Heart left ventricle (tissue), 16 donors: Measurements from ENCODE around the gene PALD1. TPM values are rescaled to one million over a fixed set of nuclear protein-coding genes. Genes with fewer than 3 reads are reported as not detected.

ENCODE experiments used
- ATAC-seq, 4 donors: fragments of 200-7000 bp; cut with Tn5 transposase; one replicate each; pipeline ENCODE4 v1.9.1; 2020 to 2022; ENCODE audit warnings: moderate library complexity in 4 of 4, mild to moderate bottlenecking in 3 of 4, moderate number of reproducible peaks in 1 of 4
- DNase-seq, 5 donors: peaks; one replicate each; pipeline ENCODE4 v3.0.0-alpha.2; 2020
- H3K27ac ChIP-seq, 12 donors: fragments of 200-600 bp; sonication (generic) in 4 of 12; one replicate each; pipeline versions ENCODE4 v1.5.0 to v1.8.0; 2016 to 2022; ENCODE audit warnings: mild to moderate bottlenecking in 2 of 12
- H3K27me3 ChIP-seq, 9 donors: fragments of 200-600 bp; sonication (generic) in 2 of 9; one replicate each; pipeline versions ENCODE4 v1.5.1 to v1.8.0; 2016 to 2022; ENCODE audit warnings: mild to moderate bottlenecking in 3 of 9
- H3K36me3 ChIP-seq, 9 donors: fragments of 200-600 bp; sonication (generic) in 2 of 9; one replicate each; pipeline versions ENCODE4 v1.5.0 to v1.8.0; 2018 to 2022; ENCODE audit warnings: mild to moderate bottlenecking in 2 of 9
- H3K4me1 ChIP-seq, 12 donors: fragments of 200-600 bp; sonication (generic) in 4 of 12; one replicate each; pipeline versions ENCODE4 v1.5.0 to v1.8.0; 2016 to 2022; ENCODE audit warnings: mild to moderate bottlenecking in 3 of 12
- H3K4me3 ChIP-seq, 12 donors: fragments of 200-600 bp; sonication (generic) in 4 of 12; one replicate each; pipeline versions ENCODE4 v1.5.0 to v1.8.0; 2017 to 2022; ENCODE audit warnings: mild to moderate bottlenecking in 9 of 12, moderate library complexity in 4 of 12
- H3K9me3 ChIP-seq, 12 donors: fragments of 200-600 bp; sonication (generic) in 4 of 12; one replicate each; pipeline versions ENCODE4 v1.5.0 to v1.8.0; 2016 to 2022; ENCODE audit warnings: mild to moderate bottlenecking in 1 of 12
- POLR2A ChIP-seq, 2 donors: fragments of 450-650 bp; IDR thresholded peaks; one replicate each; pipeline ENCODE4 v1.6.1; 2017; ENCODE audit warnings: antibody characterized with exemption in 2 of 2, mild to moderate bottlenecking in 2 of 2, moderate library complexity in 2 of 2
- WGBS, 4 donors: extraction: QIAGEN DNeasy Blood & Tissue Kit in 2 of 4; methylation state at CpG; one replicate each; pipeline versions ENCODE4 v1.1.5 to v1.1.7; 2013 to 2018; 5-methylcytosine and 5-hydroxymethylcytosine counted together
- intact Hi-C, 10 donors: fragments of 100-400 bp; cut with DNase I; formaldehyde crosslinking; loops; one replicate each; pipeline versions ENCODE4 v1.11.1 to v1.14.2; 2022
- polyA plus RNA-seq, 2 donors: library from polyadenylated mRNA; stranded (reverse); fragments of 200-250 nt; gene quantifications; one replicate each; pipeline ENCODE4 v1.2.3, GENCODE V29; 2013
- total RNA-seq, 9 donors: library from RNA; depleted of rRNA in 2 of 9; stranded (reverse); fragments of >200 nt in 2 of 9; fragmentation: NEBNext Ultra II Directional in 3 of 9; extraction: Animal tissue kit (Norgen Biotek cat#: 25700) in 3 of 9; gene quantifications; one replicate each; pipeline versions ENCODE4 v1.1.0 to v1.2.4, GENCODE V29; 2016 to 2023
- TF ChIP-seq, protein P1 (sequence below), 12 donors: fragments of 200-600 bp; sonication (generic) in 4 of 12; IDR thresholded peaks; one replicate each; pipeline versions ENCODE4 v1.5.0 to v1.8.0; 2018 to 2022; ENCODE audit warnings: antibody characterized with exemption in 12 of 12, mild to moderate bottlenecking in 5 of 12
- donor health status: ischemic (EF 13 %, LVEDD 7.1; RV severe dilation, severe dysfunction).
- donor health status: healthy with polysubstance abuse.
- donor health status: DM: no; HTN: yes; CAD: no.
- donor health status: DM: no; HTN: no; CAD: no.
- donor health status: ischemic (EF 25% LVEDD 6.9; RV normal size, moderate dysfunction).
- donor health status: ischemic (EF 25% LVEDD 5.7; RV mildly dilated, moderate dysfunction).
- donor health status: healthy.
- donor health status: DM: yes; HTN: yes; CAD: no.
- donor health status: ischemic (EF 35%, LVEDD 5.7; RV mildly dilated, moderate dysfunction).
- donor health status: nonischemic (EF 11% LVEDD 7.7; RV severe dilation, severe dysfunction).
- donor health status: DM: yes; HTN: yes; CAD: no.
- donor health status: PGD.
- donor health status: ischemic (EF 29% LVEDD 5.4; RV normal size, mild dysfunction).
- donor health status: nonischemic (EF 23%, LVEDD 6.1; RV moderate dilation, normal function).

Gene PALD1
- total and polyA plus RNA-seq, 11 donors = 2.7 to 12.3 (median 5.5) TPM

DNA sequence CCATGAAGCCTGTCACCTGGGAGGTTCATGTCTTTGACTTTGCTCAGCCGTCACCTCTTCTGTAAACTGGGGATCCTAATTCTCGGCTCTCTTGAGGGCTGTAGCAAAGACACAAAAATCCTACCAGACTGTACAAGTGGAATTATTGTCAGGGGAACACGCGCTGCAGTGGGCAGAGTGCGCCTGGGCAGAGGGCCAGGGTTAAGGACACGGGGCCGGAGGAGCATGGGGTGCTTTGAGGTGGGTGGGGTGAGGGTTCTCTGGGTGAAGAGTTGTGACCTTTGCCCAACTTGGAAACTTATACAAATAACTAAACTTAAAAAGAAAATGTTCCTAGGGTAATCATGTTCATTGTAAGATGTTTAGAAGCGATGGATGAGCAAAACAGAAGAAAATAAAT is 36.0 kb downstream of the PALD1 start:
- Histone ChIP-seq H3K9me3 (no peaks in the 10 kb centered on the region), H3K4me1 (peaks cover 16 to 62% (median 47%) of the 10 kb centered on the region in 12 donors), H3K36me3 (no peaks in the 10 kb centered on the region), H3K4me3 (no peak overlapping the region), H3K27ac (no peak overlapping the region), H3K27me3 (no peaks in the 10 kb centered on the region)
- TF ChIP-seq, protein P1, sequence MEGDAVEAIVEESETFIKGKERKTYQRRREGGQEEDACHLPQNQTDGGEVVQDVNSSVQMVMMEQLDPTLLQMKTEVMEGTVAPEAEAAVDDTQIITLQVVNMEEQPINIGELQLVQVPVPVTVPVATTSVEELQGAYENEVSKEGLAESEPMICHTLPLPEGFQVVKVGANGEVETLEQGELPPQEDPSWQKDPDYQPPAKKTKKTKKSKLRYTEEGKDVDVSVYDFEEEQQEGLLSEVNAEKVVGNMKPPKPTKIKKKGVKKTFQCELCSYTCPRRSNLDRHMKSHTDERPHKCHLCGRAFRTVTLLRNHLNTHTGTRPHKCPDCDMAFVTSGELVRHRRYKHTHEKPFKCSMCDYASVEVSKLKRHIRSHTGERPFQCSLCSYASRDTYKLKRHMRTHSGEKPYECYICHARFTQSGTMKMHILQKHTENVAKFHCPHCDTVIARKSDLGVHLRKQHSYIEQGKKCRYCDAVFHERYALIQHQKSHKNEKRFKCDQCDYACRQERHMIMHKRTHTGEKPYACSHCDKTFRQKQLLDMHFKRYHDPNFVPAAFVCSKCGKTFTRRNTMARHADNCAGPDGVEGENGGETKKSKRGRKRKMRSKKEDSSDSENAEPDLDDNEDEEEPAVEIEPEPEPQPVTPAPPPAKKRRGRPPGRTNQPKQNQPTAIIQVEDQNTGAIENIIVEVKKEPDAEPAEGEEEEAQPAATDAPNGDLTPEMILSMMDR (IDR thresholded peaks at IDR 0.05) = no peak
- TF ChIP-seq POLR2A (IDR thresholded peaks at IDR 0.05) = no peak
- intact Hi-C loops = loop anchor here in 2 of 10 donors (5.0 kb wide), 1 partner anchor 37 kb away; the partner anchor contains the start of gene PALD1 (in 2 of the 2)
- 53 to 61% (median 55%) methylated on average over 8 of the region's 8 CpGs for WGBS, 4 donors
- DNase-seq = peak in 1 of 5 donors; percentile 60
- no peak for ATAC-seq

DNA sequence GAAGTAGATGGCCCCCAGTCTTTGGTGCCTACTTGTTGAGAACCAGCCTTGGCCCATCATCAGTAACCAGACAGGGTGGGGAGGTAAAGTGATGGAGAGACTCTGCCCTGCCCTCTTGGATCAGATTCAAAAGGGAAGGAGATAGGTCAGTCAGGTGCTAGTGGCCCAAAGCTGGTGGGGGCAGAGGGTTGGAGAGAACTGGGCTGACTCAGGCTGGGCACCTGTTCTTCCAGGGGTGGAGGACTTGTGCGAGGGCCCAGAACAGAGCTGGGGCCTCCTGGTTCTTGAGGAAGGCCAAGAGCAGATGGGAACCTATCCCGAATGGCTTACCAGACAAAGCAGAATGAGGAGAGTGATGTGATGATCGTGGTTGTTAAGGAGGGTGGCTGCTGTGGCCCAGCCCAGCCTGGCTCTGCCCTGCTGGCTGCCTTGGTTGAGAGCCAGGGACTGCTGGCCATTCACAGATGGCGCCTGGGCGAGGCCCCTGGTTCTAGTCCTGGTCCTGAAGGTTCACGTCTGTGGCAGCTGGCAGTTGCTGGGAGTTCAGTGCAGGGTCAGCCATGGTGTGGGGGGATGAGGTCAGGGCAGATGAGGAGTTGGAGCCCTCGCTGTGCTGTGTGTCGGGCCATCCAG is 36.6 kb downstream of the PALD1 start:
- intact Hi-C loops = no loop called here
- DNase-seq = peak in 1 of 5 donors; percentile 20
- Histone ChIP-seq H3K9me3 (no peaks in the 10 kb centered on the region), H3K4me3 (no peak overlapping the region), H3K36me3 (no peaks in the 10 kb centered on the region), H3K27me3 (no peaks in the 10 kb centered on the region), H3K27ac (no peak overlapping the region), H3K4me1 (peaks cover 15 to 56% (median 41%) of the 10 kb centered on the region in 12 donors)
- no peak for ATAC-seq
- 87 to 92% (median 90%) methylated on average over 8 of the region's 8 CpGs for WGBS, 4 donors
- TF ChIP-seq POLR2A (IDR thresholded peaks at IDR 0.05) = no peak
- TF ChIP-seq, protein P1 (IDR thresholded peaks at IDR 0.05) = no peak

DNA sequence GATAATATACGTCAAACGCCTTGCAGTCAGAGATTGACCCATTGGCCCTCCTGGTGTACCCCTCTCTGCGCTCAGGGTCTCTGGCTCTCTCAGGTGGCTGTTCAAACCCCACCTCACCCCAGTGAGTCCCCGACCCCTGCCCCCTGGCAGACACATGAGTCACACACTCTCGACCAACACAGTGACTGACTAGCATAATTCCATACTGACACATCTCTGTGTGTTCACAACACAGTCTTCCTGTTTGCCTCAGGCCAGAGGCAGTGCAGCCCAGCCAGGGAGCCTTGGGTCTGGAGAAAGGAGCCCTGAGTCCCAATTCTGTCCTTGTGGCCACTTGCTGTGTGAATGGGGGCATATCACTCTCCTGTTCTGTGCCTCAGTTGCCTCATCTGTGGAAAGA is 40.1 kb downstream of the PALD1 start:
- TF ChIP-seq, protein P1 (IDR thresholded peaks at IDR 0.05) = no peak
- no peak for TF ChIP-seq POLR2A (IDR thresholded peaks at IDR 0.05)
- intact Hi-C loops = no loop called here
- Histone ChIP-seq H3K4me3 (no peak overlapping the region), H3K27ac (no peak overlapping the region), H3K9me3 (no peaks in the 10 kb centered on the region), H3K4me1 (peaks cover 2 to 27% (median 15%) of the 10 kb centered on the region in 12 donors), H3K27me3 (no peaks in the 10 kb centered on the region), H3K36me3 (no peaks in the 10 kb centered on the region)
- no peak for ATAC-seq
- 93 to 98% (median 96%) methylated on average over 5 of the region's 5 CpGs for WGBS, 4 donors
- DNase-seq = peak in 1 of 5 donors; percentile 2

DNA sequence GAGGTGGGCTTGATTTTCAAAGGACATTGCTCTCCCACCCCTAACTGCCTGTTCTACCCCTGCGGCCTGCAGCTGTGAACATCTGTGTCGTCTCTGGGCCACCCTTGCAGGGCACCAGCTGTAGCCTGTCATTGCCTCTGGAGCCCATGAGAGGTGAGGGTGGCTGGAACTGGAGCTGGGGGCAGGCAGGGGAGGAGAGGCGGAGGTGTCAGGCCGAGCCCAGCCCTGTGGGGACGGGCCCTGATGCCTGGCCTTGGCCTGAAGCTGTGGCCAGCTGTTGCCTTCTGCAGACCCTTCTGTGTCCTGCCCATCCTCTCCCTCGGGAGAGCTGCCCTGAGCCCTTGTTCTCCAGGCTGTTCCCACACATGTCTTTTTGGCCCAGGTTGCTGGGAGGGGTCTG is 44.5 kb downstream of the PALD1 start:
- Histone ChIP-seq H3K36me3 (peaks cover 0 to 9% (median 0%) of the 10 kb centered on the region in 9 donors), H3K4me1 (peaks cover 0 to 9% (median 0%) of the 10 kb centered on the region in 12 donors), H3K27ac (no peak overlapping the region), H3K27me3 (no peaks in the 10 kb centered on the region), H3K4me3 (no peak overlapping the region), H3K9me3 (no peaks in the 10 kb centered on the region)
- ATAC-seq (peak; percentile 21 to 66 (median 44)), DNase-seq (peak in 1 of 5 donors; percentile 69)
- TF ChIP-seq, protein P1 (IDR thresholded peaks at IDR 0.05) = no peak
- no peak for TF ChIP-seq POLR2A (IDR thresholded peaks at IDR 0.05)
- intact Hi-C loops = no loop called here
- 73 to 86% (median 78%) methylated on average over 5 to 6 of the region's 6 CpGs for WGBS, 4 donors
